Activated naive CD4-positive, alpha-beta T cell treated with anti-CD3 and anti-CD28 coated beads for 36 hours (primary cell): ENCODE data around the gene PHACTR1. TPM values are rescaled to one million over a fixed set of nuclear protein-coding genes. Genes with fewer than 3 reads are reported as not detected.
"Not testable (repeated sequence)": the region's sequence is repeated elsewhere in the genome, so short reads cannot be mapped to it uniquely, and the experiment has no call there.

Source experiments
- CTCF ChIA-PET: fragments of 350-600 bp; sonication (Branson Sonifier 250); formaldehyde crosslinking; loops from one replicate; lab custom pipeline; 2021; ENCODE audit warnings: antibody characterized with exemption; lab: Charles Lee
- DNase-seq: peaks from one replicate; pipeline ENCODE4 v3.0.0-alpha.2; 2020
- H3K27ac Mint-ChIP-seq: one replicate; pipeline ENCODE4 v1.8.0; 2021; ENCODE audit warnings: mild to moderate bottlenecking, mixed read lengths
- H3K27me3 Mint-ChIP-seq: one replicate; pipeline ENCODE4 v1.8.0; 2021; ENCODE audit warnings: low read depth, mixed read lengths
- H3K36me3 Mint-ChIP-seq: one replicate; pipeline ENCODE4 v1.8.0; 2021; ENCODE audit warnings: low read depth, mixed read lengths
- H3K4me1 Mint-ChIP-seq: one replicate; pipeline ENCODE4 v1.8.0; 2021; ENCODE audit warnings: low read depth, mixed read lengths
- H3K4me3 Mint-ChIP-seq: one replicate; pipeline ENCODE4 v1.8.0; 2021; ENCODE audit warnings: mild to moderate bottlenecking, moderate library complexity, mixed read lengths
- H3K9me3 Mint-ChIP-seq: one replicate; pipeline ENCODE4 v1.8.0; 2021; ENCODE audit warnings: mixed read lengths
- intact Hi-C: fragments of 100-400 bp; cut with micrococcal nuclease; formaldehyde crosslinking; loops from one replicate; pipeline ENCODE4 v1.15.1; 2023
- total RNA-seq, 2 experiments: library from RNA; stranded (reverse); gene quantifications; one replicate each; pipeline ENCODE4 v1.2.3, GENCODE V29; 2021

PHACTR1 gene
- total RNA-seq, 2 experiments from 2014 or later: 0.31 TPM; not detected in 1

DNA sequence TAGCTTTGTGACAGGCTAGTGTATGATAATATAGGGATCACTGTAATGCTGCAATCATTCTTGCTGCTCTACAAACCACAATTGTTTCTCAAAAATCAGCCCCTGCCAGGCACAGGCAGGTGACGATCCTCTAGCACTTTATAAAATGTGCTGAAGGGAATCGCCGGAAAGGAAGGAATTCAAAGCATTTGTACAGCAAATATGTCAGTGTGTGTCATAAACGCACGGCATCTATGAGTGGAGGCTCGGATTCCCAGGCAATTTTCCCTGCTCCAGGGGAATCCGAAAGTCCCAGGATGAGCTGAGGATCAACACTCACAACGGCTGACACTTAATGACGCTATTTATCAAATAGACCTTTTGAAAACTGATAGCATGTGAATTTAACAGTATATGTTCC is 1.4 kb downstream of the PHACTR1 start:
- no peaks in the 10 kb centered on the region for H3K9me3 Mint-ChIP-seq
- DNase-seq: no peak
- peaks cover 11% of the 10 kb centered on the region for H3K27me3 Mint-ChIP-seq
- no peaks in the 10 kb centered on the region for H3K4me1 Mint-ChIP-seq
- no peak overlapping the region for H3K4me3 Mint-ChIP-seq
- no peaks in the 10 kb centered on the region for H3K36me3 Mint-ChIP-seq
- CTCF ChIA-PET: interaction anchor here (1.2 kb wide), 1 partner anchor 84 kb away, joined by 3 read pairs; no protein-coding TSS in a partner anchor
- intact Hi-C loops: no loop called here
- H3K27ac Mint-ChIP-seq: no peak overlapping the region

GRCh38 chr6:12719017-12719416 is 2.5 kb downstream of the PHACTR1 start:
- DNase-seq: no peak
- Mint-ChIP-seq H3K4me1 (no peaks in the 10 kb centered on the region), H3K4me3 (no peak overlapping the region), H3K27me3 (peaks cover 9% of the 10 kb centered on the region), H3K27ac (no peak overlapping the region), H3K9me3 (no peaks in the 10 kb centered on the region), H3K36me3 (no peaks in the 10 kb centered on the region)
- CTCF ChIA-PET: interaction anchor here (1.2 kb wide), 1 partner anchor 83 kb away, joined by 3 read pairs; no protein-coding TSS in a partner anchor
- intact Hi-C loops: no loop called here

GRCh38 chr6:12720310-12720709 is 3.7 kb downstream of the PHACTR1 start:
- CTCF ChIA-PET: no interaction called here
- Mint-ChIP-seq H3K36me3 (no peaks in the 10 kb centered on the region), H3K4me3 (no peak overlapping the region), H3K4me1 (no peaks in the 10 kb centered on the region), H3K9me3 (no peaks in the 10 kb centered on the region), H3K27ac (no peak overlapping the region), H3K27me3 (peaks cover 10% of the 10 kb centered on the region)
- no peak for DNase-seq
- intact Hi-C loops: no loop called here

- H3K27ac Mint-ChIP-seq: no peak overlapping the region
- H3K27me3 Mint-ChIP-seq: peaks cover 7% of the 10 kb centered on the region
- DNase-seq: no peak
- no peaks in the 10 kb centered on the region for H3K4me1 Mint-ChIP-seq
- no peak overlapping the region for H3K4me3 Mint-ChIP-seq
- intact Hi-C loops: no loop called here
- no peaks in the 10 kb centered on the region for H3K36me3 Mint-ChIP-seq
- H3K9me3 Mint-ChIP-seq: no peaks in the 10 kb centered on the region
- CTCF ChIA-PET: no interaction called here
These were observed 8.7 kb downstream of the PHACTR1 start for GRCh38 chr6:12725263-12725662.

- CTCF ChIA-PET: no interaction called here
- Mint-ChIP-seq H3K27me3 (peaks cover 6% of the 10 kb centered on the region), H3K4me3 (no peak overlapping the region), H3K36me3 (no peaks in the 10 kb centered on the region), H3K27ac (no peak overlapping the region), H3K9me3 (no peaks in the 10 kb centered on the region), H3K4me1 (no peaks in the 10 kb centered on the region)
- no peak for DNase-seq
- intact Hi-C loops: no loop called here
These were observed 12.9 kb downstream of the PHACTR1 start for GRCh38 chr6:12729467-12729866.

DNA sequence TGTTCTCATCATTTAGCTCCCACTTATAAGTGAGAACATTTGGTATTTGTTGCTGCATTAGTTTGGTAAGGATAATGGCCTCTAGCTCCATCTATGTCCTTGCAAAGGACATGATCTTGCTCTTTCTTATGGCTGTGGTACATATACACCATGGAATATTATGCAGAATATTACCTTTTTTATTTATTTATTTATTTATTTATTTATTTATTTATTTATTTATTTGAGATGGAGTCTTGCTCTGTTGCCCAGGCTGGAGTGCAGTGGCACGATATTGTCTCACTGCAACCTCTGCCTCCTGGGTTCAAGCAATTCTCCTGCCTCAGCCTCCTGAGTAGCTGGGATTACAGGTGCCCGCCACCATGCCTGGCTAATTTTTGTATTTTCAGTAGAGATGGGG is 14.2 kb downstream of the PHACTR1 start:
- H3K9me3 Mint-ChIP-seq, H3K36me3 Mint-ChIP-seq, H3K27me3 Mint-ChIP-seq, DNase-seq, intact Hi-C loops, H3K27ac Mint-ChIP-seq, H3K4me1 Mint-ChIP-seq, H3K4me3 Mint-ChIP-seq, CTCF ChIA-PET: not testable (repeated sequence)

GRCh38 chr6:12733876-12734275 is 17.3 kb downstream of the PHACTR1 start:
- peaks cover 5% of the 10 kb centered on the region for H3K27me3 Mint-ChIP-seq
- no peaks in the 10 kb centered on the region for H3K36me3 Mint-ChIP-seq
- intact Hi-C loops: no loop called here
- CTCF ChIA-PET: interaction anchor here (0.7 kb wide), 1 partner anchor 127 kb away, joined by 3 read pairs; no protein-coding TSS in a partner anchor
- no peak overlapping the region for H3K27ac Mint-ChIP-seq
- no peaks in the 10 kb centered on the region for H3K4me1 Mint-ChIP-seq
- peaks cover 2% of the 10 kb centered on the region for H3K9me3 Mint-ChIP-seq
- no peak overlapping the region for H3K4me3 Mint-ChIP-seq
- no peak for DNase-seq

- H3K27ac Mint-ChIP-seq: no peak overlapping the region
- CTCF ChIA-PET: interaction anchor here (1.1 kb wide), 1 partner anchor 156 kb away, joined by 3 read pairs; no protein-coding TSS in a partner anchor
- no peaks in the 10 kb centered on the region for H3K36me3 Mint-ChIP-seq
- no peak overlapping the region for H3K4me3 Mint-ChIP-seq
- H3K27me3 Mint-ChIP-seq: peaks cover 5% of the 10 kb centered on the region
- intact Hi-C loops: no loop called here
- DNase-seq: no peak
- peaks cover 2% of the 10 kb centered on the region for H3K9me3 Mint-ChIP-seq
- no peaks in the 10 kb centered on the region for H3K4me1 Mint-ChIP-seq
These were observed 19.2 kb downstream of the PHACTR1 start for GRCh38 chr6:12735786-12736185.

GRCh38 chr6:12748411-12748810 is 31.8 kb downstream of the PHACTR1 start:
- peaks cover 53% of the 10 kb centered on the region for H3K27me3 Mint-ChIP-seq
- H3K4me1 Mint-ChIP-seq: peaks cover 3% of the 10 kb centered on the region
- no peaks in the 10 kb centered on the region for H3K36me3 Mint-ChIP-seq
- H3K27ac Mint-ChIP-seq: no peak overlapping the region
- intact Hi-C loops: no loop called here
- H3K4me3 Mint-ChIP-seq: no peak overlapping the region
- peaks cover 10% of the 10 kb centered on the region for H3K9me3 Mint-ChIP-seq
- no peak for DNase-seq
- CTCF ChIA-PET: no interaction called here

DNA sequence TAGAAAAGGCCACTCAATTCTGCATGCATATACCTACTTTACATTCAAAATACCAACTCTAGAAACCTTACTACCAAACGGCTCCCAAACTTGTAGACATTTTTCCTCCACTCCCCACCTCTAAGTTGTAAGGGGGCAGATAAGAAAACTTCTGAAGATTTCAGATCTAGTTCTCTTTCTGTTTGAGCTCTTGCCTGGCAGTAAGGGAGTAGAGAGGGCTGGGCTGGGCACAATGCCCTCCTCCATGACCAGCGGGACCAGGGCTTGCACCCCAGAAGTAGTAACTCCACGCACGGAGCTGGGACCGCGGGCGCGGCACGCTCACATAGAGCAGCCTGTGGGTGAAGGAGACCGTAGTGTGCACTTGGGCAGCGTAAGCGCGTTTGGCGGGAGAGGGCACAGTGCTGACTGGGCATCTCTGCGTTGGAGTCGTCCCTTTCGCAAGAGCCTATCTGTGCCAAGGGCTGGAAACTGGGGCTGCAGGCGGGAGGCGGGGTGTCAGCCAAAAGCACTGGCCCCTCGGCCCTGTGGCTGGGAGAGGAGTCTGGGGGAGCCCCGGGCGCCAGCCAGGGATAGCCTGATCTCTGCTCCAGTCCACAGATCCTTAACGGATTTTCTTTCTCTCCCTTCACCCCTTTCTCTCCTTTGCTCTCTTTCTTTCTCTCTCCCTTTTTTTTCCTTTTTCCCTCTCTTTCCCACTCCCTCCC is 32.4 kb downstream of the PHACTR1 start:
- Mint-ChIP-seq H3K27me3 (peaks cover 53% of the 10 kb centered on the region), H3K4me1 (peaks cover 3% of the 10 kb centered on the region), H3K27ac (no peak overlapping the region), H3K36me3 (no peaks in the 10 kb centered on the region), H3K4me3 (no peak overlapping the region), H3K9me3 (peaks cover 10% of the 10 kb centered on the region)
- intact Hi-C loops: no loop called here
- no peak for DNase-seq
- CTCF ChIA-PET: no interaction called here

DNA sequence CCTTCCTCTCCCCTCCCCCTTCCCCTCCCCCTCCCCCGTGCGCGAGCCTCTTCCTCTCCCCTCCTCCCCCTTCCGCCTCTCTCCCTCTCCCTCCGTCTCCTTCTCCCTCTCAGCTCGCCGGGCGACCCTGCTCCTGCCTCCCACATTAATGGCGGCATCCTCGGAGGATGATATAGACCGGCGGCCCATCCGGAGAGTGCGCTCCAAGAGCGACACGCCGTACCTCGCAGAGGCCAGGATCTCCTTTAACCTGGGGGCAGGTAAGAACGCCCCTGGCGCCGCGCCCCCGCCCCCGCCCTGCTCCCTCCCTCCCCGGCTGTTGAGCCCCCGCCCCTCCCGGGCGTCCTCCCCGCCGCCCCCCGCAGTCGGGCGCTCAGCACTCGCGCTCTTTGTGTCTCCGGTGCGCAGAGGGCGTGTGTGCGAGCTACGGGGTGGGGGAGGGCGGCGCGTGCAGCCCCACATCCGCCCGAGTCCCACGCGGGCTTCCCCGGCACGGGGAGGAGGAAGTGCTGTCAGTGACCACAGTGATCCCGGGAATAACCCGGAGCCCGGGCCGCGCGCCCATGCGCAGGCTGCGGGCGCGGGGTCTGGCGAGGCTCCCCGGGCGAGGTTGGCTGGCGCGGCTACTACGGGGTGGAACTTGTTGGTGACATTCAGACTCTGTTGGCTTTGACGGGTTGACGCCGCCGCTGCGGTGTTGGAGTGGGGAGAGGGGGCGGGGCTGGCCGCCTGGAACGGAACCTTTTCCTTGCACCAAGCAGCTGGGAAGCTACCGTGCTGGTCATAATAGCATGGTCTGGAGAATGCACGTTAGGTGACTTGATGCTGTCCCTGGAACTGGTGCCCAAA is 33.2 kb downstream of the PHACTR1 start:
- CTCF ChIA-PET: no interaction called here
- intact Hi-C loops: no loop called here
- H3K9me3 Mint-ChIP-seq: peaks cover 9% of the 10 kb centered on the region
- no peak overlapping the region for H3K4me3 Mint-ChIP-seq
- no peaks in the 10 kb centered on the region for H3K36me3 Mint-ChIP-seq
- H3K4me1 Mint-ChIP-seq: peaks cover 3% of the 10 kb centered on the region
- H3K27ac Mint-ChIP-seq: no peak overlapping the region
- DNase-seq: peak; percentile 3
- H3K27me3 Mint-ChIP-seq: peaks cover 57% of the 10 kb centered on the region

DNA sequence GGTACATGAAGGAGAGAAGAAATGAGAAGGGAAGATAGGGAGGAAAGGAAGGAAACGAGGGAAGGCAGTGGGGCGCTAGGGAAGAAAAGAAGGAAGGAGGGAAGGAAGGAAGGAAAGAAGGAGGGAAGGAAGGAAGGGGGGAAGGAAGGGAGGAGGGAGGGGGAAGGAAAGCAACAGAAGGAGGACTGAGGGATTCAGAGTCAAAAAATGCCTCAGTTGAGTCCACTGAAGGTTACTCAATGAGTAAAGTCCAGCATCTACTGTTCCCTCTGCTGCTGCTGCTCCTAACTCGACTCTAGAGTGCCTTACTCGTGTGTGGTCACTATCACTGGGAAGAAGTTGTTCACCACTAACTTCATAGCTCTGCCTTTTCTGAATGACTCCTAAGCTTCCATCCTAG is 33.8 kb downstream of the PHACTR1 start:
- no peak overlapping the region for H3K27ac Mint-ChIP-seq
- CTCF ChIA-PET: no interaction called here
- intact Hi-C loops: no loop called here
- H3K36me3 Mint-ChIP-seq: no peaks in the 10 kb centered on the region
- peaks cover 4% of the 10 kb centered on the region for H3K9me3 Mint-ChIP-seq
- H3K4me3 Mint-ChIP-seq: no peak overlapping the region
- no peak for DNase-seq
- H3K27me3 Mint-ChIP-seq: peaks cover 57% of the 10 kb centered on the region
- peaks cover 3% of the 10 kb centered on the region for H3K4me1 Mint-ChIP-seq
